Chondrocyte (in vitro differentiated cells): Measurements from ENCODE around the gene TMEM201. TPM values are rescaled to one million over a fixed set of nuclear protein-coding genes. Genes with fewer than 3 reads are reported as not detected.
"Not testable (repeated sequence)": the region's sequence is repeated elsewhere in the genome, so short reads cannot be mapped to it uniquely, and the experiment has no call there.

Experiments
- DNase-seq: peaks from one replicate; pipeline ENCODE4 v3.0.0; 2021; ENCODE audit warnings: mixed read lengths, low spot score
- H3K27ac Mint-ChIP-seq: one replicate; pipeline ENCODE4 v1.8.0; 2021; ENCODE audit warnings: mild to moderate bottlenecking, moderate library complexity, mixed read lengths; ENCODE audit not compliant: unreplicated experiment
- H3K27me3 Mint-ChIP-seq: 2 replicates; pipeline ENCODE4 v1.8.0; 2021; ENCODE audit warnings: low read depth, mixed read lengths
- H3K36me3 Mint-ChIP-seq: 2 replicates; pipeline ENCODE4 v1.8.0; 2021; ENCODE audit warnings: low read depth, mixed read lengths
- H3K4me1 Mint-ChIP-seq: 2 replicates; pipeline ENCODE4 v1.8.0; 2021; ENCODE audit warnings: low read depth, mild to moderate bottlenecking, mixed read lengths
- H3K4me3 Mint-ChIP-seq: one replicate; pipeline ENCODE4 v1.8.0; 2021; ENCODE audit warnings: mild to moderate bottlenecking, moderate library complexity, mixed read lengths; ENCODE audit not compliant: unreplicated experiment
- H3K9me3 Mint-ChIP-seq: 2 replicates; pipeline ENCODE4 v1.8.0; 2021; ENCODE audit warnings: low read depth, mixed read lengths
- CTCF ChIP-seq: fragments of 200-600 bp; sonication (generic); IDR thresholded peaks from 2 replicates; pipeline ENCODE4 v1.5.0; 2021; ENCODE audit warnings: antibody characterized with exemption, mild to moderate bottlenecking, moderate library complexity
- total RNA-seq: library from RNA; stranded (reverse); gene quantifications from 3 replicates; pipeline ENCODE4 v1.2.1, GENCODE V29; 2021

The TMEM201 gene
- total RNA-seq, 1 donor from 2014 or later: 10.6 TPM

- H3K9me3 Mint-ChIP-seq: no peaks in the 10 kb centered on the region
- peaks cover under 1% of the 10 kb centered on the region for H3K4me1 Mint-ChIP-seq
- H3K27ac Mint-ChIP-seq: no peak overlapping the region
- DNase-seq: no peak
- TF ChIP-seq CTCF: no peak
- H3K27me3 Mint-ChIP-seq: peaks cover 5% of the 10 kb centered on the region
- H3K36me3 Mint-ChIP-seq: no peaks in the 10 kb centered on the region
- no peak overlapping the region for H3K4me3 Mint-ChIP-seq
Observed at GRCh38 chr1:9621032-9621431, 32.3 kb downstream of the TMEM201 start.

- no peaks in the 10 kb centered on the region for H3K36me3 Mint-ChIP-seq
- DNase-seq: no peak
- no peak for TF ChIP-seq CTCF
Observed at GRCh38 chr1:9624081-9624480, 35.4 kb downstream of the TMEM201 start.

GRCh38 chr1:9625030-9625429 is 36.3 kb downstream of the TMEM201 start:
- not testable (repeated sequence) for H3K4me1 Mint-ChIP-seq, H3K27ac Mint-ChIP-seq, DNase-seq, H3K27me3 Mint-ChIP-seq, H3K36me3 Mint-ChIP-seq, H3K9me3 Mint-ChIP-seq, H3K4me3 Mint-ChIP-seq

More at GRCh38 chr1:9624081-9624480, 35.4 kb downstream of the TMEM201 start:
- peaks cover 3% of the 10 kb centered on the region for H3K4me1 Mint-ChIP-seq
- H3K27ac Mint-ChIP-seq: no peak overlapping the region
- H3K27me3 Mint-ChIP-seq: peaks cover 3% of the 10 kb centered on the region
- no peak overlapping the region for H3K4me3 Mint-ChIP-seq
- H3K9me3 Mint-ChIP-seq: no peaks in the 10 kb centered on the region

- Mint-ChIP-seq H3K4me3 (no peak overlapping the region), H3K27me3 (peaks cover 1% of the 10 kb centered on the region), H3K36me3 (no peaks in the 10 kb centered on the region), H3K27ac (no peak overlapping the region), H3K9me3 (no peaks in the 10 kb centered on the region), H3K4me1 (peaks cover 3% of the 10 kb centered on the region)
- no peak for TF ChIP-seq CTCF
- no peak for DNase-seq
Observed at GRCh38 chr1:9626201-9626608, 37.5 kb downstream of the TMEM201 start.

GRCh38 chr1:9628541-9629444 is 40.1 kb downstream of the TMEM201 start:
- no peak for TF ChIP-seq CTCF
- DNase-seq: no peak
- Mint-ChIP-seq H3K36me3 (no peaks in the 10 kb centered on the region), H3K27ac (no peak overlapping the region), H3K4me3 (no peak overlapping the region), H3K9me3 (no peaks in the 10 kb centered on the region), H3K27me3 (peaks cover 1% of the 10 kb centered on the region), H3K4me1 (peaks cover 3% of the 10 kb centered on the region)
